ENCODE measurements around the gene NCAPH2. TPM values are rescaled to one million over a fixed set of nuclear protein-coding genes. Genes with fewer than 3 reads are reported as not detected.

Gene NCAPH2
- total RNA-seq, 1 donor from 2014 or later: 45.7 TPM

DNA sequence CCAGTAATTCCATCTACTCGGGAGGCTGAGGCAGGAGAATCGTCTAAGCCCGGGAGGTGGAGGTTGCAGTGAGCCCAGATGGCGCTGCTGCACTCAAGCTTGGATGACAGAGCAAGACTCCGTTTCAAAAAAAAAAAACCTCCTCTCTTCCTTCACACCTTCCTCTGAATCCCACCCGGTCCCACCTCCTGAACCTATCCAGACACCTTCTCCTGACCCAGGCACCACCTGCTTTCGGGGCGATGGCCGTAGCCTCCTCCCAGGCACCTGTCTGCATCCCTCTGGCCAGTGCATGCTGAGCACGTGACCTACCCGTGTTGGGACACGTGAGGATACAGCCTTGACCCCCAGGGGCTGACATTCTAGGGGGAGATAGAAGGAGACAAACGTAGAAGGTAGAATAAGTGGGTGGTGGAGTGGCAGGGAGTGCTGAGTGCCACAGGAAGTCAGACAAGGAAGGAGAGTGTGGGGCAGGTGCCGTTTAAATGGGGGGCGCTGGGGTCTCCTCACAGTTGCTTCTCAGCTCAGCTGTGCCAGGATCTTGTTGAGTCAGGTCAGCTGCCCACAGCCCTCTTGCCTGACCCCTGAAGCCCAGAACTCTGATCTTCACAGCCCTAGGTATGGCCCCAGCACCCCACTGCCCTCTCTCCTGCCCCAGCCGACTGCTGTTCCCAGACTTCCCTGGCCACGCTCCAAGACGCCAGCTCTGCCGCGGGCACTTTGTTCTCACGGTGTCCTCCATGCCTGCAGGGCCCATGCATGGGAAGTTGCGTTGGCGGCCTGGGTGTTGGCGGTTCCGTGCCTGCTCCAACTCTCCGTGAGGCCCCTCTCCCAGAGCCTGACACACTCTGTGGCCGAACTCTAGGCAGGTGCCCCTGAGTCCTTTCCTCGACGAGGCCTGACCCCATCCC is 22.5 kb upstream of the NCAPH2 start:
- Histone ChIP-seq H3K27ac (no peak overlapping the region), H3K36me3 (no peaks in the 10 kb centered on the region), H3K4me1 (peaks cover 15% of the 10 kb centered on the region), H3K4me3 (no peak overlapping the region), H3K27me3 (peaks cover 19% of the 10 kb centered on the region), H3K9me3 (no peaks in the 10 kb centered on the region)
- TF ChIP-seq POLR2AphosphoS5 (IDR thresholded peaks at IDR 0.05; ENCODE audit: insufficient read depth in 1 of 2, low read depth in 1 of 2): no peak
- no peak for TF ChIP-seq POLR2A (IDR thresholded peaks at IDR 0.05)
- TF ChIP-seq, protein P1, sequence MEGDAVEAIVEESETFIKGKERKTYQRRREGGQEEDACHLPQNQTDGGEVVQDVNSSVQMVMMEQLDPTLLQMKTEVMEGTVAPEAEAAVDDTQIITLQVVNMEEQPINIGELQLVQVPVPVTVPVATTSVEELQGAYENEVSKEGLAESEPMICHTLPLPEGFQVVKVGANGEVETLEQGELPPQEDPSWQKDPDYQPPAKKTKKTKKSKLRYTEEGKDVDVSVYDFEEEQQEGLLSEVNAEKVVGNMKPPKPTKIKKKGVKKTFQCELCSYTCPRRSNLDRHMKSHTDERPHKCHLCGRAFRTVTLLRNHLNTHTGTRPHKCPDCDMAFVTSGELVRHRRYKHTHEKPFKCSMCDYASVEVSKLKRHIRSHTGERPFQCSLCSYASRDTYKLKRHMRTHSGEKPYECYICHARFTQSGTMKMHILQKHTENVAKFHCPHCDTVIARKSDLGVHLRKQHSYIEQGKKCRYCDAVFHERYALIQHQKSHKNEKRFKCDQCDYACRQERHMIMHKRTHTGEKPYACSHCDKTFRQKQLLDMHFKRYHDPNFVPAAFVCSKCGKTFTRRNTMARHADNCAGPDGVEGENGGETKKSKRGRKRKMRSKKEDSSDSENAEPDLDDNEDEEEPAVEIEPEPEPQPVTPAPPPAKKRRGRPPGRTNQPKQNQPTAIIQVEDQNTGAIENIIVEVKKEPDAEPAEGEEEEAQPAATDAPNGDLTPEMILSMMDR (IDR thresholded peaks at IDR 0.05): no peak
- DNase-seq (ENCODE audit: extremely low spot score in 2 of 2): no peak
- intact Hi-C loops (cut with DNase I): no loop called here

DNA sequence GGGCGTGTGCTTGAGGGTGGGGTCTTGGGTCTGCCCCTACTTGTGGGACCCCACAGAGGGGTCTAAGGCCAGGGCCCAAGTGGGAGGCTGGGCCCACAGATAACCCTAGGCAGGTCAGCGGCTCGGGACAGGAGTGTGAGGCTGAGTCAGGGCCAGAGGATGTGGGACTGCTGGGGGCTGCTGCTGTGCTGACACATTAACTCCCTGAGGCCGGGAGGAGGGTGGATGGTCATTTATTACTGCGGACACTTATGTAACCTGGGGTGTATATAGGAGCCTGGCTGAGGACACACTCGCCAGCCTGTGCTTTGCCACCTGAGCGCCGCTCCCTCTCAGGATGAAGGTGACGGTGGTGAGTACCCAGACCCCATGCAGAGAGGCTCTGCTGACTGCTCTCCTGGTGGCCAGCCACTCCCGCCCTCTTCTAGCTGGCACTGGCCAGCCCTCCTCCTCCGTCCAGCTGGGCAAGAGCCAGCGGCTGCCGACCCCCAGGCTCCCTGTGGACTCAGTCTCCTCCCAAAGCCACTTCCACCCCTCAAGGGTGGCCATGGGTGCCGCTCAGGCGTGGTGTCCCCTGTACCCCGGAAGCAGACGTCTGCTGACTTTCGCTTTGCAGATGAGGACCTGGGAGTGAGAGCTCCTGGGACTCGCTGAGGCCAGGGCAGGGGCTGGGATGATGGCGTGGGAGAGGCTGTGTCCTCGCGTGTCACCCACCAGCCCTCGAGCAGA is 21.3 kb upstream of the NCAPH2 start, which contains the start of gene MIOX:
Gene MIOX (plus strand): TSS at position 299 of the 729 bp plus-strand sequence. CDS start 39 bp downstream, at position 338.
- Histone ChIP-seq H3K27me3 (peaks cover 11% of the 10 kb centered on the region), H3K4me3 (no peak within 1 kb of the TSS), H3K9me3 (no peaks in the 10 kb centered on the region), H3K36me3 (no peaks in the 10 kb centered on the region), H3K27ac (no peak within 1 kb of the TSS), H3K4me1 (peaks cover 6% of the 10 kb centered on the region)
- intact Hi-C loops (cut with DNase I): no loop called here
- no peak for DNase-seq (ENCODE audit: extremely low spot score in 2 of 2)
- TF ChIP-seq POLR2AphosphoS5 (IDR thresholded peaks at IDR 0.05; ENCODE audit: insufficient read depth in 1 of 2, low read depth in 1 of 2) (no peak), POLR2A (IDR thresholded peaks at IDR 0.05) (no peak)
- TF ChIP-seq, protein P1 (IDR thresholded peaks at IDR 0.05): no peak

DNA sequence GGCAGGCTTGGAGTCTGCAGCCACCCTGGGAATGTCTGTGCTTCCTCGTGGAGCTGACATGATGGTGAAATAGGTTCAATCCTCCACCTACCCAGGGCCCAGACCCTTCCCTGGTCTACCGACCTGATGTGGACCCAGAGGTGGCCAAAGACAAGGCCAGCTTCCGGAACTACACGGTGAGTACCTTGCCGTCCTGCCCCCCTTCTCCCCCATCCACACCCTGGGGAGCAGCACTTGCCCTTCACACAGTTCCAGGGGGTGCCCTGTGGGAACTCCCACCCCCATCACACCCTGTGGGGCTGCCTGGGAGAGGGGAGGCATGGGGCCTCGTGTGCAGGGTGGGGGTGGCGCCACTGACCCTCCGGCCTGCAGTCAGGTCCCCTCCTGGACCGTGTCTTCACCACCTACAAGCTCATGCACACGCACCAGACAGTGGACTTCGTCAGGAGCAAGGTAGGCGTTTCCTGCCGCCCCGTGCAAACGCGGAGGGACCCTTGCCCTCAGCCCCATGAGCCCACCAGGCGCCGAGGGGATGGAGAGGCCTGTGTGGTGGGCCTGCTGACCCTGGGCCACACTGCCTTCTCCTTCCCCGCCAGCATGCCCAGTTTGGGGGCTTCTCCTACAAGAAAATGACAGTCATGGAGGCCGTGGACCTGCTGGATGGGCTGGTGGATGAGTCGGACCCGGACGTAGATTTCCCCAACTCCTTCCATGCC is 20.6 kb upstream of the NCAPH2 start:
- no peaks in the 10 kb centered on the region for H3K9me3 ChIP-seq
- DNase-seq (ENCODE audit: extremely low spot score in 2 of 2): no peak
- no peaks in the 10 kb centered on the region for H3K4me1 ChIP-seq
- intact Hi-C loops (cut with DNase I): no loop called here
- H3K4me3 ChIP-seq: no peak overlapping the region
- H3K27me3 ChIP-seq: peaks cover 6% of the 10 kb centered on the region
- H3K36me3 ChIP-seq: no peaks in the 10 kb centered on the region
- H3K27ac ChIP-seq: no peak overlapping the region
- TF ChIP-seq POLR2AphosphoS5 (IDR thresholded peaks at IDR 0.05; ENCODE audit: insufficient read depth in 1 of 2, low read depth in 1 of 2): no peak
- no peak for TF ChIP-seq POLR2A (IDR thresholded peaks at IDR 0.05)
- TF ChIP-seq, protein P1 (IDR thresholded peaks at IDR 0.05): no peak

DNA sequence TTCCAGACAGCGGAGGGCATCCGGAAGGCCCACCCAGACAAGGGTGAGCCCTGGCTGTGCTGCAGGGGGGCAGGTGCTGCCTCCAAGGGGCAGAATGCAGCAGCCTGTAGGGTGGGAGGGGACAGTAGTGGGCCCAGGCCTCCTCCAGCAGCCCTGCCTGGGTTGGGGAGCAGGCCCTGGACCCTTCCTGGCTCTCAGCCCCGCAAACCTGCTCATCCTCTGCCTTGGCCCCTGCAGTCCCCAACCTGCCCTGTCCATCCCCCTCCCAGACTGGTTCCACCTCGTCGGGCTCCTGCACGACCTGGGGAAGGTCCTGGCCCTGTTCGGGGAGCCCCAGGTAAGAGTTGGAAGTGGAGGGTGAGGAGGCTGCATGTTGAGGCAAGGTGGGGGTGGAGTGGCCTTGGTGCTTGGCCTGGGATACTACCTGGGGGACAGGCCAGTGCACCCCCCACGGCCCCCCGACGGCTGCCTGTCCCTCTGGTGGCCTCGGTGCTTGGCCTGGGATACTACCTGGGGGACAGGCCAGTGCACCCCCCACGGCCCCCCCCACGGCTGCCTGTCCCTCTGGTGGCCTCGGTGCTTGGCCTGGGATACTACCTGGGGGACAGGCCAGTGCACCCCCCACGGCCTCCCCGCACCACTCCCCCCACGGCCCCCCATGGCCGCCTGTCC is 19.9 kb upstream of the NCAPH2 start:
- H3K27me3 ChIP-seq: no peaks in the 10 kb centered on the region
- no peak for TF ChIP-seq POLR2A (IDR thresholded peaks at IDR 0.05)
- TF ChIP-seq, protein P1 (IDR thresholded peaks at IDR 0.05): no peak
- DNase-seq (ENCODE audit: extremely low spot score in 2 of 2): no peak

More for the DNA sequence above, 19.9 kb upstream of the NCAPH2 start:
- H3K4me3 ChIP-seq: no peak overlapping the region
- no peaks in the 10 kb centered on the region for H3K9me3 ChIP-seq
- no peaks in the 10 kb centered on the region for H3K4me1 ChIP-seq
- intact Hi-C loops (cut with DNase I): no loop called here
- H3K27ac ChIP-seq: no peak overlapping the region
- H3K36me3 ChIP-seq: no peaks in the 10 kb centered on the region
